Brain microvascular endothelial cell (primary cell): ENCODE results near the gene APBB2.

Experiments used
- DNase-seq: peaks from one replicate; pipeline ENCODE4 v3.0.0-alpha.2; 2020
- H3K27ac ChIP-seq: fragments of 250-450 bp; sonication (Bioruptor Pico); 2 replicates; pipeline ENCODE4 v1.5.1; 2020; ENCODE audit warnings: mild to moderate bottlenecking, moderate library complexity
- H3K27me3 ChIP-seq: fragments of 250-450 bp; sonication (Bioruptor Pico); replicated peaks from 2 replicates; pipeline ENCODE4 v1.5.1; 2020; ENCODE audit warnings: mild to moderate bottlenecking
- H3K36me3 ChIP-seq: fragments of 250-450 bp; sonication (Bioruptor Pico); replicated peaks from 2 replicates; pipeline ENCODE4 v1.5.1; 2020; ENCODE audit warnings: mild to moderate bottlenecking
- H3K4me3 ChIP-seq: 2 replicates; pipeline ENCODE4 v1.5.1; 2011; ENCODE audit warnings: low read depth, mild to moderate bottlenecking, control low read depth, low read length, moderate library complexity
- in situ Hi-C: cut with HindIII; loops from 2 replicates; pipeline ENCODE4 v1.10.0; 2017; ENCODE audit warnings: low sequenced_read_pairs, low pct_ligation_motif_present
- TF ChIP-seq, protein P1 (sequence below): IDR thresholded peaks from 2 replicates; pipeline ENCODE4 v1.5.1; 2011; ENCODE audit warnings: low read depth, mild to moderate bottlenecking, moderate library complexity, low read length, control low read depth, inconsistent platforms; ENCODE audit errors: missing control alignments

APBB2 gene

DNA sequence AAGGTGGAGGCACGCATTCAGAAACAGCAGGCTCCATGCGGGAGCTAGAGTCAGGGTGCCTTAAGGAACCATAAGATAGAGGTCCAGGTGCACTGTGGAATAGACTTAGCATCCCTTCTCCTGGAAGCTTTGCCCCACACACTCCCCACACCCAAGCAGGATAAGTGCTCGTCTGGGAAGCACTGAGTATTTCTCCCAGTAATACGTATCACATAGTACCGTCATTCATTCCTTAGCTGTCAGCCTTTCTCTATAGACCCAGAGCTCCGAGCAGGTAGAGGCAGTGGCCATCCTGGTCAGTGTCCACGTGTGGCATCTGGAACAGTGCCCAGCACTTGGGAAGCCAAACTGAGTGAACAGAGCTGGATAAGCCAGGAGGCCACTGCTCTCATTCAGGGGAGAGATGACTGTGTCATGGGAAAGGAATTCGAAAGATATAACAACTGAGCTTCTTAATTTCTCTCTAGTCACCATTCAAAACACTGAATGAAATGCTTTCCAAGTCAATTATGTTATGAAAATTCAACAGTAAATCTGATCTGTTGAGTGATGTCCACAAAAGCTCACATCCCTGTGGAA, 9.9 kb downstream of the APBB2 start:
- H3K27ac ChIP-seq, result peak overlapping the region; percentile 90
- peak; percentile 80 for DNase-seq

DNA sequence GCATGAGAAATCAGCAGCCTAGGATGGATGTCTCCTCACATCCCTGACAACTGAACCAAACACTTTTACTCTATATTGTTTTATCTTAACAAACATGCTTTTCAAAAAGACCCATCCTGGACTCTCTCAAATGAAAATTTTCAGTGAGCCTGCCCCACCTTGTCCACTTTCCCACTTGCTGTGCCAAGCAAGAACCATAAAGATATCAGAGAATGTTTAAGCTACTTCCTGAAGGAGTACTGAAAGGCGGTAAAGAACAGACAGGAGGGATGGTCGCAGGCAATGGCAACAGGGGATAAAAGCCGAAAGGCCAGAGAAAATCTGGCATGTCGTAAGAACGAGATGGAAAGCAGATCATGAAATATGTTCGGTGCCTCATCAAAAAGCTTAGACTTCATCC, 10.5 kb downstream of the APBB2 start:
- in situ Hi-C loops, result no loop called here
- H3K4me3 ChIP-seq, result no peak overlapping the region
- DNase-seq, result no peak
- H3K27me3 ChIP-seq, result no peaks in the 10 kb centered on the region
- TF ChIP-seq, protein P1, sequence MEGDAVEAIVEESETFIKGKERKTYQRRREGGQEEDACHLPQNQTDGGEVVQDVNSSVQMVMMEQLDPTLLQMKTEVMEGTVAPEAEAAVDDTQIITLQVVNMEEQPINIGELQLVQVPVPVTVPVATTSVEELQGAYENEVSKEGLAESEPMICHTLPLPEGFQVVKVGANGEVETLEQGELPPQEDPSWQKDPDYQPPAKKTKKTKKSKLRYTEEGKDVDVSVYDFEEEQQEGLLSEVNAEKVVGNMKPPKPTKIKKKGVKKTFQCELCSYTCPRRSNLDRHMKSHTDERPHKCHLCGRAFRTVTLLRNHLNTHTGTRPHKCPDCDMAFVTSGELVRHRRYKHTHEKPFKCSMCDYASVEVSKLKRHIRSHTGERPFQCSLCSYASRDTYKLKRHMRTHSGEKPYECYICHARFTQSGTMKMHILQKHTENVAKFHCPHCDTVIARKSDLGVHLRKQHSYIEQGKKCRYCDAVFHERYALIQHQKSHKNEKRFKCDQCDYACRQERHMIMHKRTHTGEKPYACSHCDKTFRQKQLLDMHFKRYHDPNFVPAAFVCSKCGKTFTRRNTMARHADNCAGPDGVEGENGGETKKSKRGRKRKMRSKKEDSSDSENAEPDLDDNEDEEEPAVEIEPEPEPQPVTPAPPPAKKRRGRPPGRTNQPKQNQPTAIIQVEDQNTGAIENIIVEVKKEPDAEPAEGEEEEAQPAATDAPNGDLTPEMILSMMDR, result no peak
- peaks cover 8% of the 10 kb centered on the region for H3K36me3 ChIP-seq
- H3K27ac ChIP-seq, result peak overlapping the region; percentile 90

More for the DNA sequence above, 9.9 kb downstream of the APBB2 start:
- TF ChIP-seq, protein P1, result no peak
- Histone ChIP-seq H3K27me3 (no peaks in the 10 kb centered on the region), H3K36me3 (peaks cover 8% of the 10 kb centered on the region), H3K4me3 (no peak overlapping the region)
- in situ Hi-C loops, result no loop called here

- Histone ChIP-seq H3K4me3 (no peak overlapping the region), H3K27me3 (no peaks in the 10 kb centered on the region), H3K36me3 (peaks cover 8% of the 10 kb centered on the region), H3K27ac (peak overlapping the region; percentile 90)
- TF ChIP-seq, protein P1, result no peak
- DNase-seq, result no peak
- in situ Hi-C loops, result no loop called here
These were observed 11.3 kb downstream of the APBB2 start for GRCh38 chr4:41202820-41203568.

GRCh38 chr4:41202356-41202755, 12.0 kb downstream of the APBB2 start:
- no peak overlapping the region for H3K4me3 ChIP-seq
- DNase-seq, result no peak
- in situ Hi-C loops, result no loop called here
- TF ChIP-seq, protein P1, result no peak
- H3K27me3 ChIP-seq, result no peaks in the 10 kb centered on the region
- peak overlapping the region; percentile 90 for H3K27ac ChIP-seq
- H3K36me3 ChIP-seq, result peaks cover 8% of the 10 kb centered on the region

DNA sequence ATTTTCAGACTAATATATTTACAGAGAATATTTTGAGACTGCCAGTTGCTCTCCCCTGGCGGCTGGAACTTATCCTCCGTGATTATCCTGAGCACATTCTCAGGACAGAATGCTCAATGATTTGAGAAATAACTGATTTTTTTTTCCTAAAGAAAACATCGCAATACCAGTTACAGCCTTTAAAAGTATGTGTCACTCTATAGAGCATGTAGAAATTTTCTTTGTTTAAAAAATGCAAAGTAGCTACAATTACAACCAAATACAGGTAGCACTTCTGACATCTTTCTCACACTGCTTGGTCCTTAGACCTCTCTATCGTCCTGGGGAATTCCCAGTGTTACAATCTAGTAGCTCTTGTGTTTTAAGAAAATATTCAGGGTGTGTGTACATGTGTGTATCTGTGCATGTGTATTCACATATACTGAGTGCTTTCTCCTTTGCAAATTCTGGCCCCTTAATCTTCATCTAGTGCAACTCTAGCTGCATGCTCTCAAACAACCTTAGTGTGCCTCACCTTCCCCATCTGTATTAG, 13.8 kb downstream of the APBB2 start:
- TF ChIP-seq, protein P1, result peak; percentile 30
- H3K4me3 ChIP-seq, result no peak overlapping the region
- peak overlapping the region; percentile 15 for H3K27ac ChIP-seq
- in situ Hi-C loops, result no loop called here
- H3K36me3 ChIP-seq, result peaks cover 5% of the 10 kb centered on the region
- H3K27me3 ChIP-seq, result no peaks in the 10 kb centered on the region
- DNase-seq, result no peak
